Activated T-cell treated with anti-CD3 and anti-CD28 coated beads for 1 hour (primary cell): ENCODE results near the gene PEAK1.
"Not testable (repeated sequence)": the region's sequence is repeated elsewhere in the genome, so short reads cannot be mapped to it uniquely, and the experiment has no call there.

ENCODE experiments used
- DNase-seq: peaks from one replicate; pipeline ENCODE4 v3.0.0-alpha.2; 2020; ENCODE audit warnings: low read depth

The PEAK1 gene

DNA sequence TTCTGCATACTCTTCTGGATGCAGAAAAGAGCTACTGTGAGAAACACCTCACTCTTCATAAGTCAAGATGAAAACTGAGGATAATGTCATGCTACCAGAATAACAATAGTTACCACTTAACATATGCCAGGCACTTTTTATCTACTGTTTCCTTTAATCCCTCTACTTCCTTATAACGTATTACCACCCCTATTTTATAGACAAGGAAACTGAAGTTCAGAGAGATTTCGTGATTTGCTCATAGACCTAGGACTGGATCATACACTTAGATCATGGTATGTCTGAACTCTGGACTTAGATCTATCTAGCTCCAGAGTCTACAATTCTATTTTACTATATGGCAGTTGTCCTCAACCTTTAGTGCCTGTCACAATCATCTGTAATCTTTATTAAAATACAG, 193.3 kb downstream of the PEAK1 start:
- DNase-seq = no peak

DNA sequence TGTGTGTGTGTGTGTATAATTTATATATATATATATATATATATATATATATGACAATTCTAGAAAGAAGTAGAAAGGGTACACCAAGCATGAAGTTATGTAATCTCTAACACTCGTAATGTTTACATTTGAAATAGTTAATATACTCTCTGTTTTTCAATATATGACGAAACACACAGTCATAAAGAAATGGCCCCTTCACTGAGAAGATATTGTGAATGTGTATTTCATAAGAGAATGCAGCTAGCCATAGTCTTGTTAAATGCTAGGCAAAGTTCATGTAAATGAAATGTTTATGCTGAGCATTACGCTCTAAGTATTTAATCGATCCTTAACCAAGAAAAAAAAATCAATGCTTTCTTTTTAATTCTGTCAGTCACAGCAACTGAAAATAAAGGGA, 194.3 kb downstream of the PEAK1 start:
- no peak for DNase-seq

- DNase-seq = no peak
Measured at GRCh38 chr15:77225088-77225487, 194.8 kb downstream of the PEAK1 start.

DNA sequence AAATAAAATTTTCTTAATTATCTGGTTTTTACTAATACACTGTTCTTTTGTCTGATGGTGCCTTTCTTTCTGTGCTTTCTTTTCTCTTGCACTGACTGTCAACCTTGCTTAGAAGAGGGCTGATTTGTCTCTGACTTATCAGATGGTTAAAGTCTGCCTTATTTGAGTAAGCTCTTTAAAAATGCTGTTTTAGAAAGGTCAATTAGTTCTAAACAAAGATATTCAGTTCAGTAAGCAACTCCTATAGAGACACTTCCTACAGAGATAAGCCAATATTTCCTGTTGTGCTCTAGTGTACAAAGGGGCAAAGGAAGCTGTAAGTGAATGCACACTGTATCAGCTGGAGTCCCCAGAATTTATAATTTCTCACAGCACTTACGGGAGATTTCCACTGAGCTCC, 195.6 kb downstream of the PEAK1 start:
- no peak for DNase-seq

GRCh38 chr15:77221708-77222107, 198.2 kb downstream of the PEAK1 start:
- no peak for DNase-seq

DNA sequence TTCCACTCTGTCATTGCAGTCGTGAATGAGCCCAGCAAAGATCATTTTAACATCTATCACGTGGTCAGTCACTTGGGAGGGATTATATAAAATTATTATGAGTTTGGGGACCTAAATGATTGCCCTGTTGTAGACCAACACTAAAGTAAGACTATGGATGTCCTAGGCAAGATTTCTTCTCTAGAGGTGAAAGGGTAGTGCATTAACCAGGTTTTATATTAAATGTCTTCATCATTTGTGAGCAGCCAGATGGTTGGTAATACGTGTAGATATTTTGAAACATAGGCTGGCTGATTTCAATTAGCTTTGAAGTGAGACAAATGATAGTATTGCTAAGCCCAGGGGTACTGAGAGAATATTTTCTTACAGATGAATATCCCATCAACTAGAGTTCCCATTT, 198.7 kb downstream of the PEAK1 start:
- no peak for DNase-seq

- no peak for DNase-seq
Measured at GRCh38 chr15:77219841-77220240, 200.1 kb downstream of the PEAK1 start.

GRCh38 chr15:77209221-77209620, 210.7 kb downstream of the PEAK1 start:
- DNase-seq = no peak

GRCh38 chr15:77208241-77208640, 211.7 kb downstream of the PEAK1 start:
- no peak for DNase-seq

GRCh38 chr15:77201665-77202064, 218.2 kb downstream of the PEAK1 start:
- no peak for DNase-seq

DNA sequence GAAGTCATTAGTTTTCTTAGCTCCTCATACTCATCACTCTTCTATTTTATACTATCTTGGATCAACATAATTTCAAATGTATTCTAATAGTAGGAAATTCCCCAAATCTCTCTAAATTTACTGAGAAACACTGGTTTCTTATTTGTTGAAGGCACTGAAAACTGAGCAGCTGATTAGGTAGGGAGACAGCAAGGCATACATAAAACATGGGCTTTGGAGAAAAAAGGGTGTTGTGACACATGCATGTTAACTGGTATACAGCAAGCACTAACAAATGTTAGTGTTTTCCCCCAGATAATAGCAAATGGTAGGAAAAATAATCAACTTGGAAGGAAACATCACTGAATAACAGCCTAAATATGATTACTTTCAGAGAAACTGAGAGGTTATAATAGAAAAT, 223.5 kb downstream of the PEAK1 start:
- no peak for DNase-seq

DNA sequence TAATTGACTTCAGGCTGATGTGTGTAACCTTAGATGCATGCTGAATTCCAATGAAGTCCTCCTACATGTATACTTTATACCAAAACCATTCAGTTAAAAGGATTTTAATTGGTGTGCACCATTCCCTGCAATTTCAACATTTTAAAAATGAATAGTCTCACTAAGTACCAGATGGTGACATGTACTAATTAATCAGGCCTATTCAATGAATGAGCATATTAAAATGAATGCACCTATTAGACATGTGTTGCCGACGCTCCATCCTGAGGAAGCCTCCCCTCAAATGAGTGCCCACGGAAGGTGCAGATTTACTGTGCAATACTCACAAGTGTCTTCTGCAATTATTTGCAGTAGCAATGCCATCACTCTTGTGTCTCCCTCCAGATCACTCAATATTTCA, 224.3 kb downstream of the PEAK1 start:
- DNase-seq = no peak

- DNase-seq = no peak
Measured at GRCh38 chr15:77192451-77192850, 227.5 kb downstream of the PEAK1 start.

- DNase-seq = no peak
Measured at GRCh38 chr15:77191230-77191834, 228.6 kb downstream of the PEAK1 start.

- no peak for DNase-seq
Measured at GRCh38 chr15:77187751-77188464, 232.0 kb downstream of the PEAK1 start.

DNA sequence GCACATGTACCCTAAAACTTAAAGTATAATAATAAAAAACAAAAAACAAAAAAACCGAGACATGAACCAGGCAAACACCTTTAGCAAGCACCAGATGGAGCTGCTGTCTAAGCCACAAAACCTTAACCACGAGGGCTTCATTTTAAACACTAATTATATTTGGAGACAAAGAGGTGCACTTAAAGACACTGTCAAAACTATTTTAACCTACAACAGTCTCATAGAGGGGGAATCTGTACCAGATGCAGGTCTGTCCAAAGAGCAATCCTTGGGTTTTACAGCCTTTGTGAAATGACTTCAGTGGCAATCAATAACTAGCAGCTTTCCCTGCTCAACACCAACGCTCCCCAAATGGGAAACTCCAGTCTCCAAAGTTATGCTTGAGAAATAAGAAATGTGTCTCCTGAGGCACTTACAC, 233.3 kb downstream of the PEAK1 start:
- no peak for DNase-seq

GRCh38 chr15:77185242-77185785, 234.6 kb downstream of the PEAK1 start:
- DNase-seq = no peak

- DNase-seq = not testable (repeated sequence)
Measured at GRCh38 chr15:77184352-77184751, 235.6 kb downstream of the PEAK1 start.

- DNase-seq = no peak
Measured at GRCh38 chr15:77183066-77183465, 236.8 kb downstream of the PEAK1 start.

DNA sequence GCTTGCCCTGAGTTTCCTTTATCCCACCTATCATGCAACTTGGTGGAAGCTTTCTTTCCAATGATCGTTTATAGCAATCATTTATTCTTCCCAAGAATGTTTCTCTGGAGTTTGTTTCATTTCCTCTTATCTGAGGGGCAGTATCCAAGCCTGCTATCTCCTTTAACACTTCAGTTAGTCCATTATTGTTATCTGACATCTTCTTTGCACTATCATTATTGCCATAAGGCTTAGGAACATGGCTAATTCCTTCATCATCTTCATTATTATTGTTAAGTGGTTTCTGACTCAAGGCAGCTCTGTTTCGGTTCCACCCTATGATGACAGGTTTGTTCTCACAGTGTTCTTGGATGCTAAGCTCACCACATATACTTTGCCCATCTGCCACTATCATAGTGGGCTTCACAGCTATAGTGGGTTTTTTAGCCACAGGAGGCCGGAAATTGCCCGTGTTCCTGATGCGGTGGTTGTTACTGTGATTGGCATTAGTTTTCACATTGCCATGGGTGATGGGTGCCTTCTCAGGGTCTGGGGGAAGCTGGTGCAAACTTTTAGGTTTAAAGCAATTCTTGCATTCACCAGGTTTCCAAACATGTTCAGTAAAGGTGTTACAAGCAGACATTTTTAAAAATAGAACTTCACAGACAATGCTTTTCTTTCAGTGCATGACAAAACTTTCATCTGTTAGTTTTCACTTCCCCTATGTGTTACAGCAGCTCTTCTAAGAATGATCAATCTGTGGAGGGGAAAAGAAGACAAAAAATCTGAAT, 238.4 kb downstream of the PEAK1 start:
- DNase-seq = no peak

DNA sequence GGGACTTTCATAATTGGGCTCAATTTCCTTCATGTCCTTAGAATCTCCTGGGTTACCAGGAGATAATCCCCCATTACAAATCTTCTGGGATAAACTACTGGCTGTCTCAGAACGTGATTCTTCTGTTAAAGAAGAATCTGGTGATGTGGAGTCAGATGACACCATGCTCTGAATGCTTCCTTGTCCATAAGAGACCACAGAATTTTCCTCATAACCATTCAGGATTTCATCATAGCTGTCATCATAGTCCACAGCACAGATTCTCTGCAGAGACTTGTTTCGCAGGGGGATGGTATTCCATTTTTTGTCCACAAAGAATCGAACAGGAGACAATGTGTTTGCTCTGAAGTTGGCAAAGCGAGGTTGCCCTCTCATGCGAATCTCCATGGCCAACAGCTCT, 239.1 kb downstream of the PEAK1 start:
- DNase-seq = no peak

DNA sequence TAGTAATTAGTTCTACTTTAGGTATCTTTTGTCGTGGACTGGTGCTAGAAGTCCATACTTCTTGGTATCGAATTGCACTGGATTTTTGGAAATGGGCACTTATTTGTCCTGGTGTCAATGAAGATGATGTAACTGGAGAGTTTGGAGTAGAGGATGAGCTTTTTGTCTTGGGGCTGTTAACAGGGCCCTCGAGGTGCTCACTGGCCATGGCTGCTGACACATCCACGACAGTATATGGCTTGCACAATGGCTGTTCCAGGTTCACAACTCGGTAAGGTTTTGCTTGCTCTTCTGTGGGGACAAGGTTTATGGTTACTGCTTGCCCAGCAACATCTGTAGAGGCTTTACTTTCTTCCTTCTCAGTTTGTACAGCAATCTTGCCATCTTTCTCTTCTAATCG, 239.6 kb downstream of the PEAK1 start:
- DNase-seq = no peak

GRCh38 chr15:77179541-77179998, 240.3 kb downstream of the PEAK1 start:
- no peak for DNase-seq
